GM18951 (cell line): ENCODE measurements around the gene IRGM.
"Not testable (repeated sequence)": the region's sequence is repeated elsewhere in the genome, so short reads cannot be mapped to it uniquely, and the experiment has no call there.

Source experiments
- POLR2A ChIP-seq: IDR thresholded peaks from 4 replicates; pipeline ENCODE4 v1.6.1; 2011; ENCODE audit warnings: mild to moderate bottlenecking; ENCODE audit not compliant: insufficient read length, insufficient read depth; ENCODE audit errors: extremely low read depth
- in situ Hi-C: fragments of 300-500 bp; cut with MboI; formaldehyde crosslinking; loops from one replicate; pipeline ENCODE4 v1.12.0; 2022; ENCODE audit warnings: low sequenced_read_pairs, mixed read lengths, inconsistent platforms; ENCODE audit not compliant: unreplicated experiment

Gene IRGM

GRCh38 chr5:150846308-150846653 is at the start of gene IRGM:
Gene IRGM, plus strand, starts transcription at chr5:150846521. Its CDS starts 1,603 bp downstream, at chr5:150848124.
- in situ Hi-C loops, result loop anchor here (5.0 kb wide), 1 partner anchor 284 kb away; no protein-coding TSS in a partner anchor

DNA sequence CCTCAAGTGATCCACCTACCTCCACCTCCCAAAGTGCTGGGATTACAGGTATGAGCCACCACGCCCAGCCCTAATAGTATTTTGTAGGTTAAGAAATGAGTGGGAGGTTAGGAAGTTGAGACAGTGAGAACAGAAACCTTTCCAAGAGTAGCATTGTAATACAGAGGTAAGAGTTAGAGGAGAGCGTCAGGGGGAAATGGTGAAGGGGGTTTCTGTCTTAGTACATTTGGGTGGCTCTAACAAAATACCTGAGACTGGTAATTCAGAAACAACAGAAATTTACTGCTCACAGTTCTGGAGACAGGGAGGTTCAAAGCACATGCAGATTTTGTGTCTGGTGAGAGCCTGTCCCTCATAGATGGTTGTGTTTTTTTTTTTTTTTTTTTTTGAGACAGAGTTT is 48.9 kb upstream of the IRGM start:
- TF ChIP-seq POLR2A, result no peak
- in situ Hi-C loops, result no loop called here

DNA sequence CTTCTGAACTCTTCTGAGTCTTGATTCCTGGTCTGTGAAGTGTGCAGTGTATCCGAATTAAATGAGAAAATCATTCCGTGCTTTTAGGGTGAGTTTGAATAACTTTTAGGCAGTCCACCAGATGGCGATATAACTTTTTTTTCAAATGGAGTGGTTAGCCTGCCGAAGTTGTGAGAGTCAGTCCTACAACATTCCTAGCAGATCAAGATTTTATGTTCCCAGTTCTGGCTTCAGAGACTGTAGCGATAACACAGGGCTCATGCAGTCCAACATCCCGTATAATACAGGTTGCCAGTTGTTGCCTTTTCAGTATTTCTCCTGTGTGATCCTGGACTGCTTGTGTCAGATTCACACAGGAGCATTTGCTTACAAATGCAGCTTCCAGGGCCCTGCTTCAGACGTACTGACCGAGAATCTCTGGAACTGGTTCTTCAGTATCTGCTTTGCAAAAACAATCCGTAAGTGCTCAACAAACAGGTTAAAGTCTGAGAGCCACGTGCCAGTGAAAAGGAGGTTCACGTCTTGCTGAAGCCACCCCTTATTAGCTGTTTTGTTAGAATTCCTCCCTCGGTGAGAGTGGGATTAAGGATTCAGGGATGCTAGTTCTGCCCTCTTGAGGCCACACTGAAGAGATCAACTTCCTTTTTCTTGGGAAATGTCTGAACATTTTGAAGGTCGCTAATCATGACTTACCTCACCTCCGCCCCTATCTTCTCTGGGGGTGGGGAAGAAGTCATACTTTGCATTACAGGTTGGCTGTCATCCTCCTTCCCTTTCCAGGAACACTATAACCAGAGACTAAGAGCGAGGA is 45.0 kb upstream of the IRGM start:
- no peak for TF ChIP-seq POLR2A
- in situ Hi-C loops, result no loop called here

DNA sequence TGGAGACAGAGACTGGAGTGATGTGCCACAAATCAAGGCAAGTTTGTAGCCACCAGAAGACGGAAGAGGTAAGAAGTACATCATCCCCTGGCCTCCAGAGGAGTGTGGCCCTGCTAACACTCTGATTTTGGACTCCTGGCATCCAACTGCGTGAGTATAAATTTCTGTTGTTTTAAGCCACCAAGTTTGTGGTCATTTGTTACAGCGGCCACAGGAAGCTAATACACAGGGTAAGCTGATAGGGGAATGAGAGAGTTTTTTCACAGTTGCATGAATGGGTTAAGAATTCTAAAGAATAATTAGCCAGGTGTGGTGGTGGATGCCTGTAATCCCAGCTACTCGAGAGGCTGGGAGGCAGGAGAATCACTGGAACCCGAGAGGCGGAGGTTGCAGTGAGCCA is 41.9 kb upstream of the IRGM start:
- in situ Hi-C loops, result no loop called here
- TF ChIP-seq POLR2A, result no peak

DNA sequence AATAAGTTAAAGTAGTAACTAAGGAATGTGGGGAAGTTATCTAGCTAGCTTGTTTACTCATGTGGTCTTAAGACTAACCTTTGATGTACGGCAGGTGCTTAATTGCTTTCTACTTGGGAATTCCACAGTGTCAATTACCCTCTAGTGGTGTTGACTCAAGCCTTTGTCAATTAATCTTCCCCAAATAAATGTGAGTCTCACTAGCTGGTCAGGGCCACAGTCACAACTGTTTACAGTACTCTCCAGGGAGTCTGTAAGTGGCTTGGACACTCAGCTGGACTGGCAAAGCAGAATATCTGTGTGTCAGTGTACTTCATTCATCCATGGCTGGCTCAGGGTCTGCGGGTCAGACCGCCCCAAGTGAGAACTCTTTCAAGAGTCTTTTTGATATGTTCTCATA is 37.0 kb upstream of the IRGM start:
- in situ Hi-C loops, result no loop called here
- no peak for TF ChIP-seq POLR2A

- in situ Hi-C loops, result no loop called here
Measured at GRCh38 chr5:150815010-150815409, 31.3 kb upstream of the IRGM start.

DNA sequence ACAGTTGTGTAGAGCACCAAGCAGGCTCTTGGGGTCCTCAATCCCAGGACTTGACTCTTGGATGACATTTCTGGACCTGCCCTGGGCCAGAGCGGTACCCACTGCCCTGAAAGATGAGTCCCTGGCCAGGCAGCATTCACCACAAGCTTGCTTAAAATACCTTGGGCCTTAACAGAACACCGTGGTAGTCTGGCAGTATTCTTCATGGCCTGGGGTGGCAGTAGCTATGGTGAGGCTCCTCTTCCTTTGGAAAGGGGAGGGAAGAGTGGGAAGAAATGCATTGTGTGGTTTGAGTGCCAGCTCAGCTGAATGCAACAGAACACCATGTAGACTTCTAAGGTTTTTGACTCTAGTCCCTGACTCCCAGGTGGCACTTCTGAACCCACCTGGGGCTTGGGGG is 29.4 kb upstream of the IRGM start:
- no peak for TF ChIP-seq POLR2A
- in situ Hi-C loops, result no loop called here

More at GRCh38 chr5:150815010-150815409, 31.3 kb upstream of the IRGM start:
- no peak for TF ChIP-seq POLR2A

GRCh38 chr5:150829744-150830143 is 16.6 kb upstream of the IRGM start:
- in situ Hi-C loops, result no loop called here
- TF ChIP-seq POLR2A, result no peak

DNA sequence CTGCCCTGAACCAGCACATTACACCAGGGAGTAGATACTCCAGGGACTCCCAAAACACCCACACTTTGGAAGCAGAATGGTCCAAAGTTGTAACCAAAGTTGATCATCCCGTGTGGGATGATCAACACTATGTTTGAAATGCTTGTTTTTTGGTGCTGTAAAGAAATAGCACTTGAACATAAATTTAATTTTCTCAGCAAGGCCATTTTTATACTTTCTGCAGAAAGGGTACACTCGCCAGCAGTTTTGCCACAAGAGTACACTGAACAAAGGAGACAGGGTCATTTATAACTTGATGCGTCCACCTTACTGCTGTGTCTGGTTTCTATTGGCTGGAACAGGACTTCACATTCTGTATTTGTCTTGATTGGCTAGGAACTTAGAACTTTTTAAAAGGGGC is 14.5 kb upstream of the IRGM start:
- in situ Hi-C loops, result not testable (repeated sequence)

- in situ Hi-C loops, result no loop called here
- TF ChIP-seq POLR2A, result no peak
Measured at GRCh38 chr5:150836064-150836463, 10.3 kb upstream of the IRGM start.

DNA sequence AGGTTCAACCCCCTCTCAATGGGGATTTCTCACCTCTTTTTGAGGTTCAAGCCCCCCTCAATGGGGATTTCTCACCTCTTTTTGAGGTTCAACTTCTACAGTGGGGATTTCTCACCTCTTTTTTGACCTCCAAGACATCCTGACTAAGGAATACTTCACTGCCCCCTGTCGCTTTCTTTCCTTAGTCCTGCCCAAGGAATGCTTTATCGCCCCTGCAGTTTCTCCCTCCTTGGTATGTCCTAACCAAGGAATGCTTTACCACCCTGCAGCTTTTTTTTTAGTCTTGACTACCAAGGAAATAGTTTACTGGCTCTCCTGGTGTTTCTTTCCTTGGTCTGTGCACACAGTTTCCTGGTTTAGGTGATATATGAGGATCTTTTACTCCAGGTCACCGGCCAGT is 9.6 kb upstream of the IRGM start:
- in situ Hi-C loops, result no loop called here
- TF ChIP-seq POLR2A, result no peak

GRCh38 chr5:150845185-150845859 is 999 bp upstream of the IRGM start:
- in situ Hi-C loops, result loop anchor here (5.0 kb wide), 1 partner anchor 283 kb away; no protein-coding TSS in a partner anchor

- no peak for TF ChIP-seq POLR2A
- in situ Hi-C loops, result loop anchor here (5.0 kb wide), 1 partner anchor 284 kb away; no protein-coding TSS in a partner anchor
Measured at GRCh38 chr5:150846654-150847333, 473 bp downstream of the IRGM start.

DNA sequence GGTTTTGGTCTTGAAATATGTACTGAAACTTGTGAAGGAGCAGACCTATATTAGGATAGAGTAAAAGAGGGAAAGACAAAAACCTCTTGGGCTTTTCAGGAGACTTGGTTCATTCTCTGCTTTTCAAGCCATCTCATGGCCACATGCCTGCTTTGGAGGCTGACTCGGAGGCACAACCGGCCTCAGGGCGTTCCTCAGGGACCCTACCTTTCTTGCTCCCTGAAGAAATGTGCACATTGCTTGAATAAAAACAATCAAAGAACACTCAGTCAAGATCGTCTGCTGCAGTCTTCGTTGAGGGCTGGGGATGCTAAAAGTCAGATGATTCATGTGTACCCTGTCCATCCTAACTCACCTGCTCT is 994 bp downstream of the IRGM start:
- TF ChIP-seq POLR2A, result no peak
- in situ Hi-C loops, result loop anchor here (5.0 kb wide), 1 partner anchor 285 kb away; no protein-coding TSS in a partner anchor
